Activated CD8-positive, alpha-beta memory T cell treated with anti-CD3 and anti-CD28 coated beads for 36 hours (primary cell): Measurements from ENCODE around the gene AK1. TPM values are rescaled to one million over a fixed set of nuclear protein-coding genes. Genes with fewer than 3 reads are reported as not detected.

Experiments used
- CTCF ChIA-PET: fragments of 350-600 bp; sonication (Branson Sonifier 250); formaldehyde crosslinking; loops from one replicate; lab custom pipeline; 2021; ENCODE audit warnings: antibody characterized with exemption; lab: Charles Lee
- POLR2A ChIA-PET: fragments of 350-600 bp; sonication (Branson Sonifier 250); formaldehyde crosslinking; loops from one replicate; lab custom pipeline; 2021; ENCODE audit warnings: antibody characterized with exemption; lab: Charles Lee
- total RNA-seq, 2 experiments: library from RNA; stranded (reverse); gene quantifications; one replicate each; pipeline ENCODE4 v1.2.3, GENCODE V29; 2021

AK1 gene
- total RNA-seq, 2 experiments from 2014 or later: 11.6 to 12.6 TPM

DNA sequence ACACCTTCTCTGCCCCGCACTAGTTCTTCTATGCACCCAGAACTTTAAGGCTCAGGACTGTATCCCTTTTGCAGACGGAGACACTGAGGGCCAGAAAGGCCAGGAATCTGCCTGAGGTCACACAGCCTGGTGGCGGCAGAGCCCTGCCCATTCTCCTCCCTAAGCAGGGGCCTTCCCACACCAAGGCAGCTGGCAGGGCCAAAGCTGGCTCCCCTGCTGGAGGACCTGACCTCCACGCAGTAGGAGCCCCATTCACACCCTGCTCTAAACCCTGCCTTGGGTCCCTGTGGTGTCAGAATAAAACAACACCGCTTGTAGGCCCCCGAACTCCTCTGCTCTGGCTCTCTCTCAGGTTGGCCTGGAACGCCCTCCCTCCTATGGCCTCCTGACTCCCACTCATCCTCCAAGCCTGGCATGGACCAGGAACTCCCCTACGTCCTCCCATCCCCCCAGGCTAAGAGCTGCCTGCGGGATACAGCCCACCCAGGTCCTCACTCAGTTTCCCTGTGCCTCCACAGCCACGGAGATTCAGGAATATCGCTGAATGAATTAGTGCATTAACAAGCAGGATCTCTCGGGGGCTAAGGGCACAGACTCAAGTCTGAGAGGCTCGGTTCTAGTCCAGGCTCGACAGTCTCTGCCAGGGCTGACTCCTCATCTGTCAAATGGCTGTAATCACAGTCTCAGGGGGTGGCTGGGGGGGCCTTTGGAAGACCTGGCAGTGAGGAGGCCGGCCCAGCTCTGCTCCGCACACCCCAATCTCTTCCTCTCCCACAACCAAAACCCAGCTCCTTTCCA, 19.1 kb upstream of the AK1 start:
- CTCF ChIA-PET: interaction anchor here (1.2 kb wide), 1 partner anchor 27 kb away, joined by 5 read pairs; no protein-coding TSS in a partner anchor
- POLR2A ChIA-PET: no interaction called here

DNA sequence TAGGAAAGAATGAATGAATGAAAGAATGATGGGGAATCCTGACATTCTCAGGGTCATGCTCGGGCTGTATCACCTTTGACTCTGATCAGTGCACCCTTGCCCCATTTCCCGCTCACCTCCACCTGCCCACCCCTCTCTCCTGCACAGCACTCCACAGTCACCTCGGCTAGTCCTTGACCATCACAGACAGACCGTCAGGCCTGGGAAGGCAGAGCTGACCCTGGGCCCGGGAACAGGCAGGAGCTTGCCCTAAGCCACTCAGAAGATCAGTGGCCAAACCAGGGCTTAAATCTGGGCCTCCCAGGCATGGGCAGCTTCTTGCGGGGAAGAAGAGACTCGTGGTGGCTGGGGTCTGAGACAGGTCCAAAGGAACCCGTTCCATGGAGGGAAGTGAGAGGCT, 18.3 kb upstream of the AK1 start:
- ChIA-PET CTCF (no interaction called here), POLR2A (no interaction called here)

DNA sequence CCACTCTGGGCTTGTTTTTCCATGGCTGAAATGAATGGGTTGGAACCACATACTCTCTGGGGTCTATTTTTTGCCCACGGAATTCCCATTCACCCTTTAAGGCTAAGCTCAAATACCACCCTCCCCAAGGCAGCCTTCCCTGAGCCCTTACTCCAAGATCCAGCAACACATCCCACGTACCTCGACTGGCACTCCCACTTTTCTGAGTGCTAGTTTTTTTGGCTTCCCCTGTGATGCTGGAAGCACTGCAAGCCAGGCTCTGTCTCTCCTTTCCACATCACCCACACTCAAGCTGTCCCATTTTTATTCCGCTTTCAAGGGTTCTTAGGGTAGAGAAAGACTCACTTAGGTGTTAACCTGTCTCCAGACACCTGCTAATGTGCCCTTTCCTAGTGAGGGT, 15.9 kb upstream of the AK1 start:
- ChIA-PET CTCF (interaction anchor here (1.0 to 2.7 kb wide), 2 partner anchors 23 to 28 kb away, joined by 3 to 14 read pairs; no protein-coding TSS in a partner anchor), POLR2A (no interaction called here)

DNA sequence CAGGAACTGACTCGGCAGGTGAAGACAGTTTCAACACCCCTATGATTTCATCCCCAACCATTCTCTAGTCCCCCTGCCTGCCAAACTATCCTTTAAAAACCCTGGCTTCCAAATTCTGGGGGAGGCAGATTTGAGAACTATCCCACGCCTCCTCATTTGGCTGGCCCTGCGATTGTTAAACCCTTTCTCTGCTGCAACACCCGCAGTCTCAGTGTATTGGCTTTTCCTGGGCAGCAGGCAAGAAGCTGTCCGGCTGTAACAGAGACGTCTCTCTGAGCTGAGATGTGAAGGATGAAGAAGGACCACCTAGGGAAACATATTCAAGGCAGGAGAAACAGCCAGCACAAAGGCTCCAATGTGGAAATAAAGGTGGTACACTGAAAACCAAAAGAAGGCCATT, 15.4 kb upstream of the AK1 start:
- POLR2A ChIA-PET: no interaction called here
- CTCF ChIA-PET: interaction anchor here (1.0 to 2.7 kb wide), 2 partner anchors 22 to 28 kb away, joined by 3 to 14 read pairs; no protein-coding TSS in a partner anchor

DNA sequence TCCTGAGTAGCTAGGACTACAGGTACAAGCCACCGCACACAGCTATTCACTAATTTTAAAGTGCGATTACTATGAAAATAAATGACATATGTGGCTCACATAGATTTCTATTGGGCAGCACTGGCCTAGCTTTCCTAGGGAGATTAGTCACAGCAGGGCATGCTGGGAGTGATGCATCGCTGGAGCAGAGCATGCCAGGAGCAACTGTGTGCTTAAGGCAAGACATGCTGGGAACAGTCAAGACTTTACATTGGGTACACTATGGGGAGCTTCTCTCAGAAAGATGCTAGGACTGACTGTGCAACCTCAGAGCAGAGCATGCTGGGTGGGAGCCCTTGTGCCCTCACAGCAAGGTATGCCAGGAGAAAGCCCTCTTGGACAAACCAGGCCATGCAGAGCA, 12.6 kb upstream of the AK1 start:
- ChIA-PET CTCF (interaction anchor here (0.9 to 1.5 kb wide), 3 partner anchors 20 to 37 kb away, joined by 3 to 4 read pairs (median 4); no protein-coding TSS in a partner anchor), POLR2A (no interaction called here)

DNA sequence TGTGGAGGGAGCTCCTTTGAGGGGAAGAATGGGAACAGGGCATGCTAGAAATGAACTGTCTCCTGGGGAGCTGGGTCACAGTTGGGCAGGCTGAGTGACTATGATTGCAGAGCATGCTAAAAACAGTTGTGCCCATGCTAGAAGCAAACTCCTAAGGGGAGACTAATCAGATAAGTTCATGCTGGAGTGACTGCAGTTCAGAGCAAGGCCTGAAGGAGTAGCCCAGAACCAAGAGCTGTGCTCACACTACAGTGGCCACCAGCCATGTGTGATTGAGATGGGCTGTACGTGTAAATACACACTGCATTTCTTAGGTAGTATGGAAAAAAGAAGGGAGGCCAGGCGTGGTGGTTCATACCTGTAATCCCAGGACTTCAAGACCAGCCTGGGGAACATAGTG, 10.3 kb upstream of the AK1 start:
- CTCF ChIA-PET: interaction anchor here (1.1 kb wide), 1 partner anchor 14 kb away, joined by 6 read pairs; no protein-coding TSS in a partner anchor
- POLR2A ChIA-PET: no interaction called here

DNA sequence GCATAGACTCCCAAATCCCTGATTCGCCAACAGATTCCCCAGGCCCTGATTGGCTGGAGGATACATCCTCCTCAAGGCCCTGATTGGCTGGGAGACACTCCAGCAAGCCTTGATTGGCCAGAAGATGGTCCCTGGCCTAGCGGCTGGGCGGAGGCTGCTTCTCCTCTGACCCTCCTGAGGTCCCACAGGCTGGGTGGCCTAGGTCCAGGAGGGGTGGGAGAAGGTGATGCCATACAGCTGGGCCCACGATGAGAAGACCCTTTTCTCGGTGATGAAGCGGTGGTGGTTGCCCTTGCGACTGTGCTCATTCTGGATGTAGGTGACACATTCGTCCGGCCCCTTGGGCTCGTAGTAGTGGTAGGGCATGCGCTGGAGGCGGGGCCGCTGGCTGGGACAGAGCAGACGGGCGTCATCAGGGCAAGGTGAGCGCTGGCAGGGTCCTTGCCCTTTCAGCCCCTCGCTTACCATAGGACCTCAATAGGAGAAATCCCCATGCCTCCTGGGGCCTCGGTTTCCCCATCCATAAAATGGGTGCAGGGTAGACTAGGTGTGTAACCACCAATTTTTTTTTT, 9.0 kb upstream of the AK1 start:
- ChIA-PET CTCF (interaction anchor here (3.0 kb wide), 1 partner anchor 17 kb away, joined by 11 read pairs; no protein-coding TSS in a partner anchor), POLR2A (no interaction called here)

DNA sequence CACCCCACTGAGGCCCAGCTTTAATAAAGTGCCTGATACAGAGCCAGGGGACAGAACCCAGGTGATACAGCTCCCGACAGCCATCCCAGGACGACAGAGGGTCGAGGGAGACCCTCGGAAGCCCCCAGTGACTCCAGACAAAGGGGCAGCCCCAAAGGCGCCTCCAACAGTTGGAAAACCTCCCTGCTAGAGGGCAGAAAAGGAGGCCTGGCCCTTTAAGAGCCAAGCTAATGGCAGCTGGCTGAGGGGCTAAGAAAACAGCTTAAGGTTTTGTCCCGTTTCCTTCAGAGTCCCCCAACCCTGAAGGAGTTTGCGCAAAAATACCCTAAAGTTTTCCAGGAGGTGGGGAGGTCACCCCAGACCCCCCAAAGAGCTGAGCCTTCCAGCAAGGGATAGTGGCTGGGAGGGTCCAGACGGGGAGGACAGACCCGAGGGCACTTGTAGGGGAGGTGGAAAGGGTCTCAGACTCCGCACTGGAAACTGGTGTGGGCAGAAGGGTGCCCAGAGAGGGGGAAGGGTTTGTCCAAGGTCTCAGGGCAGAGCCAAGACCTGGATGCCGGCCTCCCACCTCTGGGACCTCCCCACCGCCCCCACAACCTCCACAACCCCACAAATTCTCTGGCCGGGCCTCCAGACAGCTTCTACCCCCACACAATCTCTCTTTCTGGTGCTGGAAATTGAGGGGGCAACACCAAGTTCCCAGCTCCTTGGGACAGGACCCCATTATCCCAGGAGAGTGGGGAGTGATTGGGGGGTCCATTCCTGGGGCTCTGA, 8.2 kb upstream of the AK1 start:
- POLR2A ChIA-PET: interaction anchor here (1.2 kb wide), 1 partner anchor 12 kb away, joined by 3 read pairs; no protein-coding TSS in a partner anchor

DNA sequence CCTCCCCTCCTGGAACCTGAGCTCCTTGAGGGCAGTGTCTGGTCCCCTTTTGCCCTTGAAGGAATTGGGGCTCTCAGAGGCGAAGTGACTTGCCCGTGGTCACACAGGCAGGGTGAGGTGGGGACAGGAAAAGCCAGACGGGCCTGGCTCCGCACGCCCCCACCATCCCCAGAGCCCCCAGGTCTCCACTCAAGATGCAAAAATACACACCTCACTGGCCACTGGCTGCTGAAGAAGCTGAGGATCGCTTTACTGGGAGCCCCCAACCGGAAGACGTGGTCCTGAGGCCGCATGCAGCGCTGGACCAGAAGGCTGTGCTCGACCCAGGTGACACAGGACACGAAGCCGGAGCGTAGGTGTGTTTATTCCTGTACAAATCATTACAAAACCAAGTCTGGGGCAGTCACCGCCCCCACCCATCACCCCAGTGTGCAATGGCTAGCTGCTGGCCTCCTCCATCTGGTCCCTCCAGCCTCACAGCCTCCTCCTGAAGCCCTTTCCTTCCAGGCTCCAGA, 7.6 kb upstream of the AK1 start:
- CTCF ChIA-PET: interaction anchor here (0.6 to 3.0 kb wide), 3 partner anchors 16 to 153 kb away, joined by 4 to 11 read pairs (median 4); no protein-coding TSS in a partner anchor
- POLR2A ChIA-PET: interaction anchor here (1.2 kb wide), 1 partner anchor 11 kb away, joined by 3 read pairs; no protein-coding TSS in a partner anchor

More for the DNA sequence above, 8.2 kb upstream of the AK1 start:
- CTCF ChIA-PET: interaction anchor here (0.6 to 3.0 kb wide), 3 partner anchors 16 to 334 kb away, joined by 3 to 11 read pairs (median 4); no protein-coding TSS in a partner anchor

DNA sequence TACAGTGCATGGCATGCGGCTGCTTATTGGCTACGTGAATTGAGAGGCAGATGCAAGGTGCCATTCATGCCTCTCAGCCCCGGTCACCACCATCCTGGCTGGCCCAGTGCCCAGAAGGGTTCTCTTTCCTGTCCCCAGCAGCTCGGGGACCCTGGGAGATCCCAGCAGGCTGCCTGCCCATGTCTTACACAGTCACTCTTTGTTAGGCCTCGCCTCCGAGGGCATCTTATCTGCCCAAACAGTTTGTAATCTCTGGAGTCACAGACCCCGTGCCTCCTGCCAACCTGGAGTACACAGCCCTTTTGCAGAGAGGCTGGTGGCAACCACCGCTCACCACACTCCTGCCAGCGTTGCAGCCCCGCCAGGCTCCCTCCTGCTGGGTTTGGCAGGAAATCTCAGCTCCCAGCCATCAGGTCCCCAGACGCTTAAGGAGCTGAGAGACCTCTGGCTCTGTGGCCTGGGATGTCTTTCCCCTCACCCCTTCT, 7.0 kb upstream of the AK1 start:
- ChIA-PET CTCF (interaction anchor here (0.6 to 3.0 kb wide), 3 partner anchors 15 to 469 kb away, joined by 3 to 11 read pairs (median 4); no protein-coding TSS in a partner anchor), POLR2A (interaction anchor here (1.2 kb wide), 1 partner anchor 11 kb away, joined by 3 read pairs; no protein-coding TSS in a partner anchor)

DNA sequence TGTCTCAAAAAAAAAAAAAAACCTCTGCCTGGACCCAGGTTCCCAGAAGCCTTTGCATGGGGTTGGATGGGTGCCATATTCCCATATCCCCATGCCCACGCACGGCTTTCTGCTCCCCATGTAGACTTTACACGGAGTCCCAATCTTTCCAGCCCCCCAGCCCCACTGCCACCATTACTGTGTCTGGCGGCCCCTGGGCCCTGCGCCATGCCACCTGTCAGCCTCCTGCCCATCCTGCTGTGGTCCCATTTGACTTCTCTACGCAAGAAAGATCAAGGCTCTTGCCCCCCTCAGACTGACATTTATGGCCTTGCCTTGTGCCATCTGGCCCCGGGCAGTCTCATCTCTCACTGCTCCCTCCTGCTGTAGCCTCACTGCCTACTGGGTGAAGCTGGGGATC, 6.5 kb upstream of the AK1 start:
- CTCF ChIA-PET: interaction anchor here (0.6 to 3.0 kb wide), 2 partner anchors 14 to 470 kb away, joined by 3 to 11 read pairs; no protein-coding TSS in a partner anchor
- POLR2A ChIA-PET: no interaction called here

DNA sequence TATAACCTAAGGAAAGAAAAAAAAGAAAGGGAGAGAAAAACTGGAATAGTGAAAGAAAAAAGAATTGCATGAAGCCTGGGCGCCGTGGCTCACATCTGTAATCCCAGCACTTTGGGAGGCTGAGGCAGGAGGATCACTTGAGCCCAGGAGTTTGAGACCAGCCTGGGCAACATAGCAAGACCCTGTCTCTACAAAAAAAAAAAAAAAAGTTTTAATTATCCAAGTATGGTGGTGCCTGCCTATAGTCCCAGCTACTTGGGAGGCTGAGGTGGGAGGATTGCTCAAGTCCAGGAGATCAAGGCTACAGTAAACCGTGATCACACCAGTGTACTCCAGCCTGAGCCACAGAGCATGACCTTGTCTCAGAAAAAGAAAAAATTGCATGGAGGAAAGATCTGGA, 4.2 kb upstream of the AK1 start:
- ChIA-PET POLR2A (interaction anchor here (0.6 kb wide), 1 partner anchor 54 kb away, joined by 7 read pairs; no protein-coding TSS in a partner anchor), CTCF (interaction anchor here (1.1 to 2.9 kb wide), 3 partner anchors 11 to 234 kb away, joined by 3 to 17 read pairs (median 4); no protein-coding TSS in a partner anchor)

DNA sequence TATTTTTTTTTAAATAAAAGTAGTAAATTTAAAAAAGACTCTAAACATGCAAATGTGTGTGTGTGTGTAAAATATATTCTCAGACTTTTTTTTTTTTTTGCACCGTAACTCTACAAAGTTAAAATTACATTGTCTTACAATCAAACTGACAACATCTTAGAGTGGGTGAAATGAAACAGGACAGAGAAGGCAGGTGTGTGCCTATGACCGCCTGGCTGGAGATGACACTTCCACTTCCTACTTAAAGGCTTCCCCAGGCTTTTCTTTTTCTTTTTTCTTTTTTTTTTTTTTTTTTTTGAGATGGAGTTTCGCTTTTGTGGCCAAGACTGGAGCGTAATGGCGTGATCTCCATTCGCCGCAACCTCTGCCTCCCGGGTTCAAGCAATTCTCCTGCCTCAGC, 2.7 kb upstream of the AK1 start:
- POLR2A ChIA-PET: no interaction called here
- CTCF ChIA-PET: interaction anchor here (0.7 kb wide), 2 partner anchors 13 to 34 kb away, joined by 3 to 4 read pairs; no protein-coding TSS in a partner anchor

DNA sequence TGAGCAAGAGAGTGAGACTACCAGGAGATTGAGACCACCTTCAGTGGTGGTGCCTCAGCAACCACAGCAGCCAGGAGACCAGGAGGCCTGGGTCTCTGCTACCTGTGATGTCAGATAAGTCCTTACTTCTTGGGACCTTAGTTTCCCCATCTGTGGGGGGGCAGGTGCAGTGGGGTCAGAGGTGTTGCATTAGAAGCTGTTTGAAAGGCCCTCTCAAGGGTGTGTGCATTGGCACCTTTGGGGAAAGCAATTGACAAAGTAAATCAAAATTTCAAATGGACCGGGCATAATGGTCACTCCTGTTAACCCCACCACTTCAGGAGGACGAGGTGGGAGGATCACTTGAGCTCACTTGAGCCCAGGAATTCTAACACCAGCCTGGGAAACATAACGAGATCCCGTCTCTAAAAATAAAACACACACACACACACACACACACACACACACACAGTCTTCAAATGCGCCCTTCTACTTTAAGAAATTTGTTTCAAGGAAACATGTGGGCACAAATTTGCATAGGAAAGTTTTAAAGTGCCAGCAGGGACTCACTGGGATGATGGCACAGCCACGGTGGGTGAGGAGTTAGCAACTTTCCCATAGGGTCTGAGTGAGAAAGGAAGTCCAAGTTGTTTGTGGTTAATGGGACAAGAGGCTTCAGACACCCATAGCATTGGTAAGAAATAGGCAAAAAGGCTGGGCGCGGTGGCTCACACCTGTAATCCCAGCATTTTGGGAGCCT, 1.3 kb upstream of the AK1 start:
- CTCF ChIA-PET: interaction anchor here (1.2 to 1.8 kb wide), 2 partner anchors 9 to 42 kb away, joined by 3 to 10 read pairs; no protein-coding TSS in a partner anchor
- POLR2A ChIA-PET: no interaction called here

DNA sequence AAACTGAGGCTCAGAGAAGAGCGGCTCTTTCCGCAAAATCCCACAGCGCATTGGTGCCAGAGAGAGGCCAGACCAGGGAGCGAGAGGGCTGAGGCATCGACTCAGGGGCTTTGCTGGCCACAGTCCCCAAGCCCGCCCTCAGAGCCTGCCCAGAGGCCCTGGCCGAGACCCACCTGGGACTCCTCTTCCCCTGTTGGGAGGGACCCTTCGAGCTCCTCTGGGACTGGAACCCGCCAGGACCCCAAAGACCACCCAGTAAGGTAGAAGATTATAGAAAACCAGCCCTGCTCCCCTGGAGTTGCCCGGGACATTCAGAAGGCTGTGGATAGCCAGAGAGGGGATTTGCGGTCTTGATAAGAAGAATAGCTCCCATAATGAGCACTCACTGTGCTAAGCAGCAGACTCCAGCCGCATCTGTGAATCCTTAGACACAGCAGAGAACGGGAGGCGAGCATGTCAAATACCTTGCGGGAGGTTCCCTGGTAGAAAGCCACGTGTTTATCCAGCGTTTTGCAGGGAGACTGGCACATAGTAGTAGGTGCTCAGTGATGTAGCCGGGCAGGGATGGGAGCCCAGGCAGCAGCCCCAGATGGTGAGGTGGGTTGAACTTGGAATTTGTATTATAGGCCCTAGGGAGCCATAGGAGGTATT, 651 bp upstream of the AK1 start:
- POLR2A ChIA-PET: no interaction called here
- CTCF ChIA-PET: interaction anchor here (1.2 to 1.8 kb wide), 2 partner anchors 8 to 43 kb away, joined by 3 to 10 read pairs; no protein-coding TSS in a partner anchor

DNA sequence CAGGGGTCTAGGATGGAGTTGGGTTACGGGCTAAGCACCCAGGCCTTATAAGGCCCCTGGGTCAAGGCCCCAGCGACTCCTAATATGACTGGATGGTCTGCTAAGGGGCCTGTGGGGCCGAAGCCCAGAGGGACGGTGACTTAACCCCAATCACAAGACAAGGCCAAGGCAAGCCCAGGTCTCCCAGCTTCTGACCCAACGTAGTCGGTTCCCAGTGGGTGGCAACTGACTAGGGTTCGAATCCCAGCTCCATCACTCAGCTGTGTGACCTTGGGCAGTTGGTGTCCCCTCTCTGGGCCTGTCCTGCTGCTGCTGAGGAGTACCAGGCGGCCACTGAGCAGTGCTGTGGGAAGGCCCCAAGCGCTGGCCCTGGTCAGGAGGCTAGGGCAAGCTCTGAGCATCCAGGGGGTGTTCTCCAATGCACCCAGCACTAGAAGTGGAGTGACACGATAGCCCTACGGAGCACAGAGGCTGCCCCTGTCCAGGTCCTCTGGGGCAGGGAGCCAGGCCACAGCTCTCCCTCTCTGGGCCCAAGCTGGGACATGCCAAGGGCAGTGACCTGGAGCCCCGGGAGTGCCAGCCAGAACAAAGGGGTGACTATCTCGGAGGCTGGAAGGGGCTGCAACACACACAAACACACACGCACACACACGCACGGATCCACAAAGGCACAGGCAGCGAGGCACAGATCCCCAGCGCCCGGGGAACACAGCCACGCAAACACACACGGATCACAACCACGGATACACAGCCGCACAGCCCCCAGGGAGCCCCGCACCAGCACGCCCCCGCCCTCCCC, 512 bp downstream of the AK1 start:
- ChIA-PET CTCF (interaction anchor here (1.1 to 1.3 kb wide), 2 partner anchors 21 to 44 kb away, joined by 3 read pairs; no protein-coding TSS in a partner anchor), POLR2A (no interaction called here)
